Measurements from ENCODE around the gene TANC1.

- no peak for TF ChIP-seq REST (IDR thresholded peaks at IDR 0.05; ENCODE audit: insufficient read depth in 1 of 2, low read depth in 2 of 2, low read length in 2 of 2)
- no peak for TF ChIP-seq POLR2AphosphoS5 (IDR thresholded peaks at IDR 0.05; ENCODE audit: low read depth, low read length)
- no peak for TF ChIP-seq TAF1 (IDR thresholded peaks at IDR 0.05; ENCODE audit: borderline replicate concordance, insufficient read depth, low read length)
- no peak for TF ChIP-seq SIN3A (IDR thresholded peaks at IDR 0.05; ENCODE audit: borderline replicate concordance, insufficient read depth, low read length)
These were observed 207.5 kb downstream of the TANC1 start for GRCh38 chr2:159175927-159176326.

Measured in PFSK-1 (cell line).